ENCODE measurements around the gene SETBP1.

Gene SETBP1

GRCh38 chr18:44871771-44872170, 191.1 kb downstream of the SETBP1 start:
- no peak for DNase-seq (ENCODE audit: low read depth)

- no peak for DNase-seq (ENCODE audit: low read depth)
Measured at GRCh38 chr18:44876024-44876423, 195.3 kb downstream of the SETBP1 start.

GRCh38 chr18:44876755-44877154, 196.1 kb downstream of the SETBP1 start:
- no peak for DNase-seq (ENCODE audit: low read depth)

- DNase-seq (ENCODE audit: low read depth) = no peak
Measured at GRCh38 chr18:44878335-44878734, 197.6 kb downstream of the SETBP1 start.

GRCh38 chr18:44880170-44880569, 199.5 kb downstream of the SETBP1 start:
- no peak for DNase-seq (ENCODE audit: low read depth)

- DNase-seq (ENCODE audit: low read depth) = no peak
Measured at GRCh38 chr18:44881461-44882162, 200.9 kb downstream of the SETBP1 start.

GRCh38 chr18:44882163-44882868, 201.6 kb downstream of the SETBP1 start:
- no peak for DNase-seq (ENCODE audit: low read depth)

- DNase-seq (ENCODE audit: low read depth) = no peak
Measured at GRCh38 chr18:44883671-44884070, 203.0 kb downstream of the SETBP1 start.

GRCh38 chr18:44884431-44884830, 203.7 kb downstream of the SETBP1 start:
- no peak for DNase-seq (ENCODE audit: low read depth)

- no peak for DNase-seq (ENCODE audit: low read depth)
Measured at GRCh38 chr18:44885507-44885906, 204.8 kb downstream of the SETBP1 start.

- DNase-seq (ENCODE audit: low read depth) = peak; percentile 10
Measured at GRCh38 chr18:44887227-44887631, 206.5 kb downstream of the SETBP1 start.

GRCh38 chr18:44889111-44889510, 208.4 kb downstream of the SETBP1 start:
- DNase-seq (ENCODE audit: low read depth) = no peak

GRCh38 chr18:44893045-44893706, 212.5 kb downstream of the SETBP1 start:
- no peak for DNase-seq (ENCODE audit: low read depth)

- no peak for DNase-seq (ENCODE audit: low read depth)
Measured at GRCh38 chr18:44893966-44894365, 213.3 kb downstream of the SETBP1 start.

GRCh38 chr18:44895176-44895798, 214.6 kb downstream of the SETBP1 start:
- DNase-seq (ENCODE audit: low read depth) = no peak

- DNase-seq (ENCODE audit: low read depth) = no peak
Measured at GRCh38 chr18:44896846-44897245, 216.2 kb downstream of the SETBP1 start.

GRCh38 chr18:44897411-44897810, 216.7 kb downstream of the SETBP1 start:
- DNase-seq (ENCODE audit: low read depth) = no peak

- DNase-seq (ENCODE audit: low read depth) = no peak
Measured at GRCh38 chr18:44897816-44898215, 217.1 kb downstream of the SETBP1 start.

- no peak for DNase-seq (ENCODE audit: low read depth)
Measured at GRCh38 chr18:44898498-44898897, 217.8 kb downstream of the SETBP1 start.

GRCh38 chr18:44899832-44900231, 219.1 kb downstream of the SETBP1 start:
- DNase-seq (ENCODE audit: low read depth) = no peak

GRCh38 chr18:44900627-44901026, 219.9 kb downstream of the SETBP1 start:
- DNase-seq (ENCODE audit: low read depth) = no peak

- no peak for DNase-seq (ENCODE audit: low read depth)
Measured at GRCh38 chr18:44901283-44901682, 220.6 kb downstream of the SETBP1 start.

- DNase-seq (ENCODE audit: low read depth) = no peak
Measured at GRCh38 chr18:44903327-44903726, 222.6 kb downstream of the SETBP1 start.

All from stimulated activated CD8-positive, alpha-beta memory T cell treated with anti-CD3 and anti-CD28 coated beads, Interleukin-12 subunit alpha, Interleukin-12 subunit beta, amount 100 ng/mL, for 4 hours (primary cell).